ENCODE results near the gene LIMS3.
"Not testable (repeated sequence)": the region's sequence is repeated elsewhere in the genome, so short reads cannot be mapped to it uniquely, and the experiment has no call there.

The LIMS3 gene

DNA sequence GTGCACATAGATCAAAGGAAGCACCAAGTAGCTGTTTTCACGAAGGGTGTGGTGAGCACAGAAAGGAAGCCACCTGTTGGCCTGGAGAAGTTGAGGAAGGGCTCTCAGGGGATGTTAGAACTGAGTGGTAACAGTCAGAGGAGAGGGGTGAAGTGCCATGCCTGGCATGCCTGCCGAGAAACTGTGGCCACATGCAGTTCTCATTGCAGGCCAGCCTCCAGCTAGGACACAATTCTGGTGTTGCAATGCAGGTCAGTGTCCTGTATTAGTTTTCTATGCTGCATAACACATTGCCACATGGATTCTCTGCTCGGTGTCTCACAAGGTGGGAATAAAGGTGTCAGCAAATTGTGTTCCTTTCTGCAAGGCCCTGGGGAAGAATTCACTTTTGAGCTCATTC, 46.9 kb downstream of the LIMS3 start:
- not testable (repeated sequence) for H3K9ac ChIP-seq (ENCODE audit: low read depth, low read length, poor library complexity); H4K91ac ChIP-seq (ENCODE audit: low read depth, low read length, poor library complexity); H3K23ac ChIP-seq (ENCODE audit: low read depth, low read length, poor library complexity); H3K27ac ChIP-seq (replicated peaks; ENCODE audit: low read length); H3K14ac ChIP-seq (ENCODE audit: low read length); H2BK15ac ChIP-seq (ENCODE audit: low read length); H2BK5ac ChIP-seq (ENCODE audit: low read length); H3K79me1 ChIP-seq (ENCODE audit: low read depth, low read length); H3K9me3 ChIP-seq (replicated peaks in 1 of 2; ENCODE audit: control insufficient read depth in 2 of 2, insufficient read depth in 1 of 2, low read depth in 1 of 2, low read length in 2 of 2); H3K36me3 ChIP-seq (replicated peaks in 1 of 2; ENCODE audit: control insufficient read depth in 2 of 2, insufficient read depth in 2 of 2, low read length in 2 of 2); DNase-seq (ENCODE audit: low spot score); H2AK5ac ChIP-seq (ENCODE audit: low read depth, low read length); H3K4ac ChIP-seq (ENCODE audit: low read length); H2BK120ac ChIP-seq (ENCODE audit: low read depth, low read length); H2BK12ac ChIP-seq (ENCODE audit: low read length); H3K4me3 ChIP-seq (ENCODE audit: low read length in 2 of 2); H3K18ac ChIP-seq (ENCODE audit: low read length); H3K27me3 ChIP-seq (ENCODE audit: control insufficient read depth in 3 of 3, insufficient read depth in 3 of 3, low read depth in 1 of 3, low read length in 3 of 3); H3K4me2 ChIP-seq (ENCODE audit: insufficient read depth, low read length, poor library complexity, severe bottlenecking); H4K8ac ChIP-seq (ENCODE audit: low read depth, low read length); H2AFZ ChIP-seq (ENCODE audit: low read length); H3K4me1 ChIP-seq (ENCODE audit: control insufficient read depth in 2 of 2, insufficient read depth in 1 of 2, low read depth in 1 of 2, low read length in 2 of 2)
- WGBS, 2 donors (ENCODE audit: extremely low coverage in 2 of 2, insufficient read length in 2 of 2, insufficient replicate concordance in 1 of 2) = no CpG with 5 or more reads among the region's 3 CpGs

DNA sequence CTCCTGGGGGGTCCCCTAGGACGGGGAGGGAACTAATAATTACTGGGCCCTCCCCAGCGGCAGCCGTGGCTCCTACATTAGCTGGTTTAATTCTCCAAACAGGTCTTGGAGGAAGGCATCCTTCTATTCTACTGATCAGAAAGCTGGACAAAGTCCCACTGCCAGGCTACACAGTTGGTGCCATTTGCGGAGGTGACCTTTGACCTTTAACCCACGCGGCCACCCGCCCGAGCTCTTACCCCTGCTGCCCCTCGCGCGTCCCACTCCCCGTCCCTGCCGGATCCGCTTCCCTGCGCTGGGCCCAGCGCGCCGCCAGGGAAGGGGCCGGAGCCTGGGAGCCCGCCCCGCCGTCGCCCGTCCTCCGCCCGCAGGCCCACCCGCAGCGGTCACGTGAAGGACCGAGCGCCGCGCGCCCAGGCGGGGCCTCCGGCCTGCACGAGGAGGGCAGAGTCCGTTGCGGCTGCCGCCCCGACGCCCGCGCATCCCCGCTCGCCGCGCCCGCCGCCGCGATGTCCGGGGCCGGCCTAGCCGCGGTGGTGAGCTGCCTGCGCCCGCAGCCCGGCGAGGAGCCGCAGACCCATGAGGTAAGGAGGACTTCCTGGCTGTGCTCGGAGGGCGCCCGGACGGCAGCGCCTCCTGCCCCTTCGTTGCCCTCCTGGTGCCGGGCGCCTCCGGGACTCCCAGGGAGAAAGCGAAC, 48.9 kb downstream of the LIMS3 start:
- H3K4me3 ChIP-seq (ENCODE audit: low read length in 2 of 2); H3K79me1 ChIP-seq (ENCODE audit: low read depth, low read length); H3K36me3 ChIP-seq (replicated peaks in 1 of 2; ENCODE audit: control insufficient read depth in 2 of 2, insufficient read depth in 2 of 2, low read length in 2 of 2); H4K91ac ChIP-seq (ENCODE audit: low read depth, low read length, poor library complexity); H2BK5ac ChIP-seq (ENCODE audit: low read length); H3K9ac ChIP-seq (ENCODE audit: low read depth, low read length, poor library complexity); H3K18ac ChIP-seq (ENCODE audit: low read length); H3K14ac ChIP-seq (ENCODE audit: low read length); H3K4me1 ChIP-seq (ENCODE audit: control insufficient read depth in 2 of 2, insufficient read depth in 1 of 2, low read depth in 1 of 2, low read length in 2 of 2); H3K4me2 ChIP-seq (ENCODE audit: insufficient read depth, low read length, poor library complexity, severe bottlenecking); H3K27me3 ChIP-seq (ENCODE audit: control insufficient read depth in 3 of 3, insufficient read depth in 3 of 3, low read depth in 1 of 3, low read length in 3 of 3); H3K9me3 ChIP-seq (replicated peaks in 1 of 2; ENCODE audit: control insufficient read depth in 2 of 2, insufficient read depth in 1 of 2, low read depth in 1 of 2, low read length in 2 of 2); H2BK120ac ChIP-seq (ENCODE audit: low read depth, low read length); H2AK5ac ChIP-seq (ENCODE audit: low read depth, low read length); H3K23ac ChIP-seq (ENCODE audit: low read depth, low read length, poor library complexity); H4K8ac ChIP-seq (ENCODE audit: low read depth, low read length); H3K27ac ChIP-seq (replicated peaks; ENCODE audit: low read length); H3K4ac ChIP-seq (ENCODE audit: low read length); H2BK15ac ChIP-seq (ENCODE audit: low read length); DNase-seq (ENCODE audit: low spot score); H2AFZ ChIP-seq (ENCODE audit: low read length); H2BK12ac ChIP-seq (ENCODE audit: low read length): not testable (repeated sequence)
- no CpG with 5 or more reads among the region's 71 CpGs for WGBS, 2 donors (ENCODE audit: extremely low coverage in 2 of 2, insufficient read length in 2 of 2, insufficient replicate concordance in 1 of 2)

DNA sequence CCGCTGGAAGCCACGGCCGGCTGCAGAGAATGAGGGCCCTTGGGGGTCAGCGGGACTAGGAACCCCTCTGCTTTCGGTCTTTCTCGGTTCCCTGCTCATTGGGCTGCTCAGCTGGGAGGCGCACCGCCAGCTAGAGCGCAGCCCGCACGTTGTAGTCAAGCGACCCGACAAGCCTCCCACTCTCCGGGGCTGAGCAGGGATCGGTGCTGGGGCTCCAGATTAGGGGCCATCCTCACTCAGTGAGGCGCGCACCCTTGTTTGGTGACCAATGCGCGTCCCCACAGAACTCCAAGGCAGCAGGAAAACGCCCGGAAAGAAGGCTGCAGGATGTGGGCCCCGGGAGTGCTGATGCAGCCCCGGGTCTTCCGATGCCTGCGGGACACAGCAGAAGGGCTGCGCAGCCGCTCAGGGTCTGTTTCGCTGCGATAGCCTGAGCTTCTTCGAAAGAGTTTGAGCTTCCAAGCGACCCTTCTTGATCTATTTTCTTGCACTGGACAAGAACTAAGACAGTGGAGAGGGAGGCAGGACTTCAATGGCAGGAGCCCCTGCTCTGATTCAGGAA, 49.6 kb downstream of the LIMS3 start:
- not testable (repeated sequence) for H2AK5ac ChIP-seq (ENCODE audit: low read depth, low read length); H3K4me2 ChIP-seq (ENCODE audit: insufficient read depth, low read length, poor library complexity, severe bottlenecking); H2BK12ac ChIP-seq (ENCODE audit: low read length); H4K91ac ChIP-seq (ENCODE audit: low read depth, low read length, poor library complexity); H4K8ac ChIP-seq (ENCODE audit: low read depth, low read length); H3K4me1 ChIP-seq (ENCODE audit: control insufficient read depth in 2 of 2, insufficient read depth in 1 of 2, low read depth in 1 of 2, low read length in 2 of 2); H2AFZ ChIP-seq (ENCODE audit: low read length); H3K36me3 ChIP-seq (replicated peaks in 1 of 2; ENCODE audit: control insufficient read depth in 2 of 2, insufficient read depth in 2 of 2, low read length in 2 of 2); H3K4me3 ChIP-seq (ENCODE audit: low read length in 2 of 2); DNase-seq (ENCODE audit: low spot score); H3K18ac ChIP-seq (ENCODE audit: low read length); H2BK15ac ChIP-seq (ENCODE audit: low read length); H3K27me3 ChIP-seq (ENCODE audit: control insufficient read depth in 3 of 3, insufficient read depth in 3 of 3, low read depth in 1 of 3, low read length in 3 of 3); H3K14ac ChIP-seq (ENCODE audit: low read length); H3K4ac ChIP-seq (ENCODE audit: low read length); H3K9ac ChIP-seq (ENCODE audit: low read depth, low read length, poor library complexity); H3K23ac ChIP-seq (ENCODE audit: low read depth, low read length, poor library complexity); H2BK120ac ChIP-seq (ENCODE audit: low read depth, low read length); H3K9me3 ChIP-seq (replicated peaks in 1 of 2; ENCODE audit: control insufficient read depth in 2 of 2, insufficient read depth in 1 of 2, low read depth in 1 of 2, low read length in 2 of 2); H2BK5ac ChIP-seq (ENCODE audit: low read length); H3K27ac ChIP-seq (replicated peaks; ENCODE audit: low read length); H3K79me1 ChIP-seq (ENCODE audit: low read depth, low read length)
- WGBS, 2 donors (ENCODE audit: extremely low coverage in 2 of 2, insufficient read length in 2 of 2, insufficient replicate concordance in 1 of 2) = no CpG with 5 or more reads among the region's 31 CpGs

GRCh38 chr2:109950146-109950843, 51.8 kb downstream of the LIMS3 start:
- H2BK120ac ChIP-seq (ENCODE audit: low read depth, low read length); H2AFZ ChIP-seq (ENCODE audit: low read length); H3K4ac ChIP-seq (ENCODE audit: low read length); H3K18ac ChIP-seq (ENCODE audit: low read length); H2BK12ac ChIP-seq (ENCODE audit: low read length); H2BK5ac ChIP-seq (ENCODE audit: low read length); H3K4me3 ChIP-seq (ENCODE audit: low read length in 2 of 2); H3K79me1 ChIP-seq (ENCODE audit: low read depth, low read length); H3K23ac ChIP-seq (ENCODE audit: low read depth, low read length, poor library complexity); H3K27ac ChIP-seq (replicated peaks; ENCODE audit: low read length); H3K14ac ChIP-seq (ENCODE audit: low read length); H3K4me1 ChIP-seq (ENCODE audit: control insufficient read depth in 2 of 2, insufficient read depth in 1 of 2, low read depth in 1 of 2, low read length in 2 of 2); H4K91ac ChIP-seq (ENCODE audit: low read depth, low read length, poor library complexity); H3K9ac ChIP-seq (ENCODE audit: low read depth, low read length, poor library complexity); DNase-seq (ENCODE audit: low spot score); H4K8ac ChIP-seq (ENCODE audit: low read depth, low read length); H3K36me3 ChIP-seq (replicated peaks in 1 of 2; ENCODE audit: control insufficient read depth in 2 of 2, insufficient read depth in 2 of 2, low read length in 2 of 2); H3K27me3 ChIP-seq (ENCODE audit: control insufficient read depth in 3 of 3, insufficient read depth in 3 of 3, low read depth in 1 of 3, low read length in 3 of 3); H2AK5ac ChIP-seq (ENCODE audit: low read depth, low read length); H3K4me2 ChIP-seq (ENCODE audit: insufficient read depth, low read length, poor library complexity, severe bottlenecking); H3K9me3 ChIP-seq (replicated peaks in 1 of 2; ENCODE audit: control insufficient read depth in 2 of 2, insufficient read depth in 1 of 2, low read depth in 1 of 2, low read length in 2 of 2); H2BK15ac ChIP-seq (ENCODE audit: low read length): not testable (repeated sequence)
- no CpG with 5 or more reads among the region's 9 CpGs for WGBS, 2 donors (ENCODE audit: extremely low coverage in 2 of 2, insufficient read length in 2 of 2, insufficient replicate concordance in 1 of 2)
